Naive B cell (primary cell): ENCODE data around the gene ATP6V0D1. TPM values are rescaled to one million over a fixed set of nuclear protein-coding genes. Genes with fewer than 3 reads are reported as not detected.

Experiments
- ATAC-seq, 2 donors: fragments of 150-1000 bp; cut with Tn5 transposase; 2 replicates each; pipeline ENCODE4 v1.10.0; 2021; ENCODE audit warnings: low read depth in 2 of 2, mild to moderate bottlenecking in 2 of 2, moderate library complexity in 2 of 2
- DNase-seq: peaks from one replicate; pipeline ENCODE4 v3.0.0; 2022
- H3K27ac Mint-ChIP-seq, 6 donors: one replicate each; pipeline ENCODE4 v1.8.0; 2020 to 2022; ENCODE audit warnings: mild to moderate bottlenecking in 6 of 6, mixed read lengths in 6 of 6, moderate library complexity in 5 of 6, inconsistent platforms in 2 of 6
- H3K27me3 Mint-ChIP-seq, 3 donors: one replicate each; pipeline ENCODE4 v1.8.0; 2021 to 2022; ENCODE audit warnings: mixed read lengths in 3 of 3, mild to moderate bottlenecking in 1 of 3
- H3K36me3 Mint-ChIP-seq, 2 donors: one replicate each; pipeline ENCODE4 v1.8.0; 2020 to 2022; ENCODE audit warnings: mixed read lengths in 2 of 2, inconsistent platforms in 1 of 2, mild to moderate bottlenecking in 1 of 2
- H3K4me1 Mint-ChIP-seq, 3 donors: one replicate each; pipeline ENCODE4 v1.8.0; 2020 to 2022; ENCODE audit warnings: mixed read lengths in 3 of 3, inconsistent platforms in 1 of 3, mild to moderate bottlenecking in 1 of 3, moderate library complexity in 1 of 3
- H3K4me3 Mint-ChIP-seq, 8 donors: one replicate each; pipeline ENCODE4 v1.8.0; 2020 to 2022; ENCODE audit warnings: mild to moderate bottlenecking in 8 of 8, mixed read lengths in 8 of 8, moderate library complexity in 8 of 8, inconsistent platforms in 2 of 8
- H3K9me3 Mint-ChIP-seq, 7 donors: one replicate each; pipeline ENCODE4 v1.8.0; 2020 to 2022; ENCODE audit warnings: mixed read lengths in 7 of 7, mild to moderate bottlenecking in 5 of 7, inconsistent platforms in 2 of 7, moderate library complexity in 1 of 7
- polyA plus RNA-seq, 6 donors: library from polyadenylated mRNA; unstranded; fragments of 300-500 nt; fragmentation: Illumina TruSeq; gene quantifications; one replicate each; pipeline ENCODE4 v1.2.3, GENCODE V29; 2021; ENCODE audit warnings: low read depth in 6 of 6

Gene ATP6V0D1
- polyA plus RNA-seq, 6 donors from 2014 or later, result 136 to 255 (median 157) TPM

DNA sequence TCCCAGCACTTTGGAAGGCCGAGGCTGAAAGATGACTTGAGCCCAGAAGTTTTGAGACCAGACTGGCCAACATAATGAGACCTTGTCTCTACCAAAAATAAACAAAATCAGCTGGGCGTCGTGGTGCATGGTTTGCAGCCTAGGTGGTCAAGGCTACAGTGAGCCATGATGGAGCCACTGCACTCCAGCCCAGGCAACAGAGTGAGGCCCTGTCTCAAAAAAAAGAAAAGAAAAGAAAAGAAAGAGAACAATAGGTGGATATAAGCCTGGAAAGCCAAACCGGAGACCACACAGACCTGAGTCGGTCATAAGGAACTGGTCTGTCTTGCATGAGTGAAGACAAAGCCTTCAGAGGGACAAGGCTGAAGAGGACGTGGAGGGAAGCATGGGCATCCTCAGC lies 14.4 kb downstream of the ATP6V0D1 start:
- H3K27ac Mint-ChIP-seq, result peak overlapping the region in 3 of 6 donors; percentile 20 to 89 (median 64)
- H3K36me3 Mint-ChIP-seq, result no peaks in the 10 kb centered on the region
- no peaks in the 10 kb centered on the region for H3K9me3 Mint-ChIP-seq
- no peaks in the 10 kb centered on the region for H3K27me3 Mint-ChIP-seq
- DNase-seq, result no peak
- peak overlapping the region in 1 of 8 donors; percentile 33 for H3K4me3 Mint-ChIP-seq
- ATAC-seq, result no peak
- H3K4me1 Mint-ChIP-seq, result peaks cover 50 to 75% (median 74%) of the 10 kb centered on the region in 3 donors

DNA sequence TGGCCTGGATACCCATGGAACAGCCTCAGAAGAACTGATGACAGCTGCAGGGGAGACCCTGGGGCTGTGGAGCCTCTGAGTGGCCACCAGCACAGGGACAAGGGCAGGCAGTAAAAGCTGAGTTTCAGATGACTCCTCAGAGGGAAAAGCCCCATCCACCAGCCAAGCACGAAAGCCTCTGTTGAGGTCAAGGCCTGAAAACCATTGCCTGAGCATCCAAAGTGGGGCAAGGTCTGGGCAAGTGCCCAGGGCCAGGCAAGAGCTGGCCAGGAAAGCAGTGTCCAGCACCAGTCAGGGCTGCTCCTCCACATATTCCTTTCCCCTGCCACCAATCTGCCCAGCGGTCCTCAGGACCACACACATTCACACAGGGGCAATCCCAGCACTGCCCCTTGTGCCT lies 16.4 kb downstream of the ATP6V0D1 start:
- no peak for ATAC-seq
- Mint-ChIP-seq H3K27me3 (no peaks in the 10 kb centered on the region), H3K4me3 (no peak overlapping the region), H3K36me3 (no peaks in the 10 kb centered on the region), H3K27ac (peak overlapping the region in 1 of 6 donors; percentile 33), H3K9me3 (no peaks in the 10 kb centered on the region), H3K4me1 (peaks cover 54 to 80% (median 71%) of the 10 kb centered on the region in 3 donors)
- no peak for DNase-seq

DNA sequence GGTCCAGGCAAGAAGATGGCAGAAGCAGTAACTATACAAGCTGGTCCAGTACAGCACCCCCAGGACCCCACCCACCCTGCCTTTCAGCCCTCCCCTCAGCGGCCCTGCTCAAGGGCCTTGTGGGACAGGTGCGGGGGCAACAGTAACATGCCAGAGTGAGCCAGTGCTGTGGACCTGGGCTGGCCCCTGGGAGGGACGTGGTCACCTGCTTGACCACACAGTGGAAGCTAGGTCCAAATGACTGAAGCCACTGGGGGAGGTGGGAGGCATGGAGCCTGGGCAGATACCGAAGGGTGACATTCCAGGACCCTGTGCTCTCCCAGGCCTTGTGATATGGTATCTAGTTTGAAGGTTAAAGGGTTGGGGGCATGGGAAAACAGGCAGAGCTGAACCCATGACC lies 17.3 kb downstream of the ATP6V0D1 start:
- Mint-ChIP-seq H3K36me3 (no peaks in the 10 kb centered on the region), H3K27ac (peak overlapping the region in 2 of 6 donors; percentile 33 to 47), H3K4me1 (peaks cover 57 to 79% (median 68%) of the 10 kb centered on the region in 3 donors), H3K9me3 (no peaks in the 10 kb centered on the region), H3K27me3 (no peaks in the 10 kb centered on the region), H3K4me3 (peak overlapping the region in 2 of 8 donors; percentile 16 to 77)
- ATAC-seq (no peak), DNase-seq (no peak)

DNA sequence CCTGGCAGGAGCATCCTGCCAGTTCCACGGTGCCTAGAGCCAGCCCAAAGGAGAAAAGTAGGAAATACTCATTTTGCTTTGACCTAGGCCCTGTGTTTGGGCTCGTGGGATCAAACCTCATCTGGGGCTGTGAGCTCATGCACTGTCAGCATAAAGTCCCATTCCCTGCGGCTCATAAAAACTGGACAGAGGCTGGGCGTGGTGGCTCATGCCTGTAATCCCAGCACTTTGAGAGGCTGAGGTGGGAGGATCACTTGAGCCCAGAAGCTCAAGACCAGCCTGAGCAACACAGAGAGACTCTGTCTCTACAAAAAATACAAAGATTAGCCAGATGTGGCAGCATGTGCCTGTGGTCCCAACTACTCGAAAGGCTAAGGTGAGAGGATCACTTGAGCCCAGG lies 17.9 kb downstream of the ATP6V0D1 start:
- Mint-ChIP-seq H3K27ac (peak overlapping the region in 2 of 6 donors; percentile 28 to 47), H3K4me3 (peak overlapping the region in 1 of 8 donors; percentile 77), H3K4me1 (peaks cover 54 to 77% (median 64%) of the 10 kb centered on the region in 3 donors), H3K27me3 (no peaks in the 10 kb centered on the region), H3K9me3 (no peaks in the 10 kb centered on the region), H3K36me3 (no peaks in the 10 kb centered on the region)
- no peak for ATAC-seq
- DNase-seq, result no peak

DNA sequence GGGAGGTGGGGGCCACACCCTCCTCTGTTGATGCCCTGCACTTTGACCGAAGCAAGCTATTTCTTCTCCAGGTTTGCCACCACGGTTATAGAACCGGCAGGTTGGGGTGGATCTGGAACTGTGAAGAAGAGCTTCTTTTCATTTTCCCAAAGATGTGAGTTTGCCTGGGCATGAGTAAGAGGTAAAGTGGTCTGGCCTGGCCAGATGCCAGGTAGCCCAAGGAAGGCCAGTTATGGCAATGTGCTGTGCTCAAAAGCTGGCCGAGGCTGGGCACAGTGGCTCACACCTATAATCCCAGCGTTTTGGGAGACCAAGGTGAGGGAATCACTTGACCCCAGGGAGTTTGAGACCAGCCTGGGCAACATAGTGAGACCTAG lies 18.7 kb downstream of the ATP6V0D1 start:
- ATAC-seq, result no peak
- no peaks in the 10 kb centered on the region for H3K27me3 Mint-ChIP-seq
- H3K4me1 Mint-ChIP-seq, result peaks cover 48 to 69% (median 56%) of the 10 kb centered on the region in 3 donors

DNA sequence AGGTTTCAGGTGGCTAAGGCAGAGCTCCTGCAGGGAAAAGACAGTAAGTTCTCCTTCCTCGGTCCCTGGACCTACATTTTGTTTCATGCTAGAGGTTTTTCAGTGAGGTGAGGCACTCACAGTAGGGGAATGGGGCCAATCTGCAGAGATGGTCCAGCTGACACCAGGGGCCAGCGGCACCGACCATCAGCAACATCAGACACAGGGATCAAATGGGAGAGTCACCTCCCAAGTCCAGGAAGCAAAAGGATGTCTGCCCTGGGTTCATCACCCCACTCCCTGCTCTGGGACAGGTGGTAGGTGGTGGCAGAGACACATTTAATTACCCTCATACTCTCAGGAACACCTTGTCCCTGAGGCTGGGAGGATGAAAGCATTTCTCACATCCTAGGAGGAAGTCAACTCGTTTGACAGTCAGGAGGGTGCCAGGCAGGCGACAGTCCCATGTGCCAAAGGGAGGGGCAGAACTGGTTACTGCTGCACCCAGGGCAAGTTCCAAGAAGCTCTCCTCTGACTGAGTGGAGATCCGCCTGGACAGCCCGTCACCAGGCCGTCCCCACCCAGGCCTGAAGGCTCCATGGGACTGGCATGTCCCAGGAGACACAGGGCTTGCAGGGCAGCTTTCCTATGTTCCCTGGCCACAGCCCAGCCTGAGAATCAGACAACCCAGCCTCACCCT lies 19.2 kb downstream of the ATP6V0D1 start:
- H3K27me3 Mint-ChIP-seq, result no peaks in the 10 kb centered on the region
- H3K9me3 Mint-ChIP-seq, result no peaks in the 10 kb centered on the region
- no peaks in the 10 kb centered on the region for H3K36me3 Mint-ChIP-seq
- no peak overlapping the region for H3K4me3 Mint-ChIP-seq
- H3K4me1 Mint-ChIP-seq, result peaks cover 50 to 69% (median 54%) of the 10 kb centered on the region in 3 donors
- no peak for DNase-seq
- peak overlapping the region in 1 of 6 donors; percentile 86 for H3K27ac Mint-ChIP-seq
- no peak for ATAC-seq

More for the DNA sequence above, 18.7 kb downstream of the ATP6V0D1 start:
- Mint-ChIP-seq H3K36me3 (no peaks in the 10 kb centered on the region), H3K9me3 (no peaks in the 10 kb centered on the region), H3K4me3 (no peak overlapping the region), H3K27ac (peak overlapping the region in 2 of 6 donors; percentile 64 to 72)
- no peak for DNase-seq

DNA sequence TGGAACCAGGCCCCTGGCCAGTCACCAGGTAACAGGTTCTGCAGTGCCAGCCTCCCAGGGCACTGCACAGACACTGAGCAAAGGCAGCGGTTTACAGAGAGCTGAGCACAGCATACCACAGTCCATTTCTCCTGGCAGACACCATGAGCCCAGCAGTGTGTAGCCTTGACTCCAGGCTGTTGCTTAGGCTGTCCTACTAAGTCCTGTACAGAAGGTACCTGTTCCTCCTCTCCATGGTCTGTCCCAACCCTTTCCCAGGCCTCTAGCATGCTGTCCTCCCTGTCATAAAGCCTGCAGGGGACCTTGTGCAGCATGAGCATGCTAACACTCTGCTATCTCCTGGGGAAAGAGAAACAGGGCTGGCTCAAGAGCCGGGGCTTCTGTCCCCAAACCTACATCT lies 20.0 kb downstream of the ATP6V0D1 start:
- H3K36me3 Mint-ChIP-seq, result no peaks in the 10 kb centered on the region
- ATAC-seq, result no peak
- H3K27ac Mint-ChIP-seq, result peak overlapping the region in 1 of 6 donors; percentile 36
- no peak overlapping the region for H3K4me3 Mint-ChIP-seq
- no peak for DNase-seq
- no peaks in the 10 kb centered on the region for H3K27me3 Mint-ChIP-seq
- H3K9me3 Mint-ChIP-seq, result no peaks in the 10 kb centered on the region
- H3K4me1 Mint-ChIP-seq, result peaks cover 46 to 68% (median 48%) of the 10 kb centered on the region in 3 donors

DNA sequence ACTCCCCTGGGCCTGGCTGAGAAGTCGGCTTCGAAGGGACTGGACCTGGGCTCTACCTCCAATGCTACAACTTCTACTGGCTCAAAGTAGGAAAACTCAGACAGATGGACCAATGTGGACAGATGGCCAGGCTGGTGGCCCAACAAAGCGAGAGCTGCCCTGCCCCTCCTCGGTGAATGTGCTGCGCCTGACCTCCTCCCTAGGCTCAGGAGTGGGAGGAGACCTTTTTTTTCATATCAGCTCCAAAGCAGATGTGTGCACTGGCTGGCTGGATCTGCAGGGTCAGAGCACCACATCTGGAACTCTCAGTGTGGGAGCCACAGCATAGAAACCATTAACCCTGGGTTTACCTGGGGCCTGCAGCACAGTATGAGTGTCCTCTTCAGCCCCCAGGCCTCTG lies 20.8 kb downstream of the ATP6V0D1 start:
- no peaks in the 10 kb centered on the region for H3K36me3 Mint-ChIP-seq
- H3K27me3 Mint-ChIP-seq, result no peaks in the 10 kb centered on the region
- no peaks in the 10 kb centered on the region for H3K9me3 Mint-ChIP-seq
- no peak for ATAC-seq
- H3K4me1 Mint-ChIP-seq, result peaks cover 42 to 65% (median 44%) of the 10 kb centered on the region in 3 donors
- DNase-seq, result no peak
- no peak overlapping the region for H3K4me3 Mint-ChIP-seq
- peak overlapping the region in 1 of 6 donors; percentile 36 for H3K27ac Mint-ChIP-seq

DNA sequence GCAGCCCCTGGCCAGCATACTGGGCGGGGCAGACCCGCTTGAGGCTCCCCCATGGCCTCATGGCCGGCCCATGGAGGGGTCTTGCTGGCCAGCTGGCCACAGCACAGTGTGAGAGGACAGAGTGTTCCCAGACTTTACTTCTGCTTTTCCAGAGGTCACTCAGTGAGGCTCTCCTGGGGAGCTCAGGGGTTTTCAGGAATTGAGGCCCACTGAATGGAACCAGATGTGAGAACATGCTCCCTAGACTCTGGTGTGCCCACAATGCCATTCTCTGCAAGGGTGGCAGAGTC lies 21.2 kb downstream of the ATP6V0D1 start:
- H3K9me3 Mint-ChIP-seq, result no peaks in the 10 kb centered on the region
- H3K4me1 Mint-ChIP-seq, result peaks cover 42 to 65% (median 45%) of the 10 kb centered on the region in 3 donors
- peak overlapping the region in 1 of 6 donors; percentile 36 for H3K27ac Mint-ChIP-seq
- no peak for DNase-seq
- H3K36me3 Mint-ChIP-seq, result no peaks in the 10 kb centered on the region
- ATAC-seq, result no peak
- H3K4me3 Mint-ChIP-seq, result no peak overlapping the region
- H3K27me3 Mint-ChIP-seq, result no peaks in the 10 kb centered on the region

DNA sequence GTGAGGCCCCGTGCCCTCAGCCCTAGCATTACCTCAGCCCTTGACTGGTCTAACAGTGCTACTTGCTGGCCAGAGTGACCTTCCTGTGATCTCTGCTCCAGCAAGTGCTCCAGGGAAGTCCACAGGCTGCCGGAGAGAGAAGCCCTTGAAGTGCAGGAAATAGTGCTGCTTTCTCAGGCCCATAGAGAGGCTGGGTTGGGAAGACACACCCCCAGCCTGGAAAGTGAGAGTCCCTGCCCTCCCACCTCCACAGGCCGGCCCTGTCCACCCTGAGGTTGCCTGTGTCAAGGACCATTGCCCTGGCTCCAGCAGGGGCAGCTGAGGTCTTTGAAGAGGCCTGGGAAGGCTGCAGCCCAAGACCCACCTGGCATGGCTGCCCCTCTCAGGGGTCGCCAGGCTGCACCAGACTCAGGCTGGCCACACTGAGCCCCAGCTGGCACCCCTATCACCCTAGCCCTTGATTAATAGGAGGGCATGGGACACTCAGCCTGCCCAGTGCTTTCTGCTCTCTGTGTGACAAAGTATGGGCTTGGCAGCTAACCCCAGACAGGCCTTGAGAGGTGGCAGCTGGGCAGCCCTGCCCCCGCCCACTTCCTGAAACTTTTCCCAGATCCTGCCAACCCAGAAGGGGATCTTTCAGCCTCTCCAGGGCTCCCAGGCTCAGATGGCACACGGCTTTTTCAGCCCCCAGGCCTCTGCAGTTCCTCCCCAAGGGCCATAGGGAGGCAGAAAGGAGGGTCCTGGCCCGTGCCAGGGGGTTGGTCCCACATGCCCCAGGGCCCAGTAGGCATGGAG lies 21.7 kb downstream of the ATP6V0D1 start:
- peak overlapping the region in 5 of 6 donors; percentile 43 to 82 (median 69) for H3K27ac Mint-ChIP-seq
- ATAC-seq, result peak in 1 of 2 donors; percentile 9
- no peaks in the 10 kb centered on the region for H3K9me3 Mint-ChIP-seq
- H3K27me3 Mint-ChIP-seq, result no peaks in the 10 kb centered on the region
- H3K36me3 Mint-ChIP-seq, result no peaks in the 10 kb centered on the region
- peaks cover 42 to 64% (median 45%) of the 10 kb centered on the region in 3 donors for H3K4me1 Mint-ChIP-seq
- no peak for DNase-seq
- H3K4me3 Mint-ChIP-seq, result no peak overlapping the region

DNA sequence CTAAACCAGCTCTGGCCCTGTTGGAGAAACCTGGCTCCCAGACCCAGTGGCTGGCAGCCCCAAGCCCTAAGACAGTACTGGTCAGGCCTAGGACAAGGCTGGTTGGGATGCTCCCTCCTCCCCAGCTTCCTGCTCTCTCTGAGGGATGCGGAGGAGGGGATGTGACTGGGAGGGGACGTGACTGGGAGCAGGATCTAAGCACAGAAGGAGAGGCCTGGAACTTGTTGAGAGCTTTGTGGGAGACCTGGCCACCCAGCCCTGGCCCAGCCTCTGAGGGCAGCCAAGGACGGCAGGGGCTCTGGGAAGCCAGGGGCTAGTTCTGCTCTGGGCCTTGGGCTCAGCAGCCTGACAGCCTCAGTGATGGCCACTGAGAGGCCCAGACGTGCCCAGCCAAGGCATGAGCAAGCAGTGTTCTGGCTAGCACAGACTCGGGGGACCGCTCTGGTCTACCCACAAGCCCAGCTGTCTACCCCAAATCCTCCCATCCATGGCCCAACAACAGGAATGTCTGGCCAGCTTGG lies 22.8 kb downstream of the ATP6V0D1 start:
- ATAC-seq, result no peak

DNA sequence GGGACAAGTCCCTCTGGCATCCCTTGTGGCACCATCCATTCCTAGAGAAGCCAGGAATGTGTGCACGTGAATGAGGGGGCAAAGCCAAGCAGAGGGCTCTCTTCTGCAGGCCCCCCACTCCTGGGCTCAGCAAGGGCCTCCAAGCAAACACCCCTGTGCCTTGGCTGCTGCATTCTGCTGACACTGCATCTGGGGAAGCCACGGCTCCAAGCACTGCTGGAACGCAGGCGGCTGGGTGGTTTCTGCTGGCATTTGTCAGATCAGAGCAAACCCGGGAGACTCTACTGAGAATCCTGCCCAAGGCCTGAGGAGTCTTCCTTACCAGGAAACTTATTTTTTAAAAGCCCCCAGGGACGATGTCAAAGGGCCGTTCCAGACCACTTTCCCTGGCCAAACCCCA lies 23.3 kb downstream of the ATP6V0D1 start:
- Mint-ChIP-seq H3K36me3 (no peaks in the 10 kb centered on the region), H3K4me1 (peaks cover 41 to 68% (median 44%) of the 10 kb centered on the region in 3 donors), H3K4me3 (no peak overlapping the region), H3K9me3 (no peaks in the 10 kb centered on the region), H3K27me3 (no peaks in the 10 kb centered on the region), H3K27ac (peak overlapping the region in 1 of 6 donors; percentile 59)
- no peak for DNase-seq
- ATAC-seq, result no peak

More for the DNA sequence above, 22.8 kb downstream of the ATP6V0D1 start:
- H3K9me3 Mint-ChIP-seq, result no peaks in the 10 kb centered on the region
- H3K27ac Mint-ChIP-seq, result peak overlapping the region in 2 of 6 donors; percentile 53 to 79
- H3K4me1 Mint-ChIP-seq, result peaks cover 43 to 65% (median 46%) of the 10 kb centered on the region in 3 donors
- no peak overlapping the region for H3K4me3 Mint-ChIP-seq
- no peaks in the 10 kb centered on the region for H3K36me3 Mint-ChIP-seq
- no peaks in the 10 kb centered on the region for H3K27me3 Mint-ChIP-seq
- DNase-seq, result no peak

DNA sequence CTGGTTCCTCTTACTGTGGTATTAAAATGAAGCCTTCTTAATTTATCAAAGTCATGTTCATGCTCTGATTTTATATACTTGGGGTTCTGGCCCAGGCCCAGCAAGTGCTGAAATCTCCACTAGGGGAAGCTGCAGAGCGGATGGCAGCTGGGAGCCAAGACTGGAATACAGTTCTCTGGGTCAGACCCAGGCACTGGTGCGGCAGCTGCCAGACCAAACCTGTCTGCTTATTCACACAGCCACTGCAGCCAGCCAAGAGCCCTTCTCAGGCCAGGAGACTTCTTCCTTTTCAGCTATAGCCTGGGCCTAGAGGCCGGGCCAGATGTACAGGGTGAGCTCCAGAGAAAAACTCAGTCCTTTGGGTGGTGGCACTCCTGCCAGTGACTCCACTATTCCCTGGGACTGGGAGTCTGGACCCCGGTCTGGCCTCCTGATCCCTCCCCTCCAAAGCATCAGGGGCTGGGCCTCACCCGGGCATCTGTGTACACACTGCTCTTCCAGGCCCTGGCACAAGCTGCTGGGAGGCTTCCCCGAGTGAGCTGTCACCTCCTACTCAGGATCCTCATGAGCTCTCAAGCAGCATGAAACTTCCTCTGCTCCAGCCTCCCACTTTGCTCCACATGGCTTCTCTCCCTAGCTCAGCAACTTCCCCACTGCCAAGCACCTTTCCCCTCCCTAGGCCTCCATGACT lies 24.4 kb downstream of the ATP6V0D1 start:
- peak overlapping the region in 4 of 6 donors; percentile 37 to 90 (median 50) for H3K27ac Mint-ChIP-seq
- H3K4me1 Mint-ChIP-seq, result peaks cover 36 to 64% (median 39%) of the 10 kb centered on the region in 3 donors
- peaks cover 0 to under 1% of the 10 kb centered on the region in 2 donors for H3K36me3 Mint-ChIP-seq
- no peaks in the 10 kb centered on the region for H3K27me3 Mint-ChIP-seq
- ATAC-seq (peak in 1 of 2 donors; percentile 36), DNase-seq (no peak)
- H3K9me3 Mint-ChIP-seq, result no peaks in the 10 kb centered on the region
- no peak overlapping the region for H3K4me3 Mint-ChIP-seq
